ENCODE results near the gene SIAH3.

Gene SIAH3

GRCh38 chr13:45783346-45784043 lies 68.1 kb downstream of the SIAH3 start:
- H3K27me3 ChIP-seq (ENCODE audit: insufficient read depth, low read length) = peaks cover 24% of the 10 kb centered on the region
- H3K36me3 ChIP-seq (ENCODE audit: insufficient read depth, low read length) = no peaks in the 10 kb centered on the region
- no peak overlapping the region for H3K27ac ChIP-seq (ENCODE audit: low read depth, low read length)
- H3K79me2 ChIP-seq (ENCODE audit: control insufficient read depth, insufficient read depth, low read length, unreplicated experiment) = no peaks in the 10 kb centered on the region
- no peaks in the 10 kb centered on the region for H3K4me1 ChIP-seq (ENCODE audit: control insufficient read depth, insufficient read depth, low read length, unreplicated experiment)
- H2AFZ ChIP-seq (ENCODE audit: low read length, unreplicated experiment) = no peak overlapping the region
- H3K4me3 ChIP-seq (ENCODE audit: low read depth, low read length) = no peak overlapping the region

GRCh38 chr13:45782327-45783045 lies 69.1 kb downstream of the SIAH3 start:
- H3K4me1 ChIP-seq (ENCODE audit: control insufficient read depth, insufficient read depth, low read length, unreplicated experiment) = no peaks in the 10 kb centered on the region
- peaks cover 22% of the 10 kb centered on the region for H3K27me3 ChIP-seq (ENCODE audit: insufficient read depth, low read length)
- H3K79me2 ChIP-seq (ENCODE audit: control insufficient read depth, insufficient read depth, low read length, unreplicated experiment) = no peaks in the 10 kb centered on the region
- H3K4me3 ChIP-seq (ENCODE audit: low read depth, low read length) = no peak overlapping the region
- H3K36me3 ChIP-seq (ENCODE audit: insufficient read depth, low read length) = no peaks in the 10 kb centered on the region
- no peak overlapping the region for H2AFZ ChIP-seq (ENCODE audit: low read length, unreplicated experiment)
- no peak overlapping the region for H3K27ac ChIP-seq (ENCODE audit: low read depth, low read length)

GRCh38 chr13:45781553-45782326 lies 69.8 kb downstream of the SIAH3 start:
- Histone ChIP-seq H3K27me3 (ENCODE audit: insufficient read depth, low read length) (peaks cover 21% of the 10 kb centered on the region), H3K27ac (ENCODE audit: low read depth, low read length) (no peak overlapping the region), H3K79me2 (ENCODE audit: control insufficient read depth, insufficient read depth, low read length, unreplicated experiment) (no peaks in the 10 kb centered on the region), H2AFZ (ENCODE audit: low read length, unreplicated experiment) (no peak overlapping the region), H3K4me3 (ENCODE audit: low read depth, low read length) (no peak overlapping the region), H3K36me3 (ENCODE audit: insufficient read depth, low read length) (no peaks in the 10 kb centered on the region), H3K4me1 (ENCODE audit: control insufficient read depth, insufficient read depth, low read length, unreplicated experiment) (no peaks in the 10 kb centered on the region)

- H3K79me2 ChIP-seq (ENCODE audit: control insufficient read depth, insufficient read depth, low read length, unreplicated experiment) = no peaks in the 10 kb centered on the region
- no peak overlapping the region for H3K27ac ChIP-seq (ENCODE audit: low read depth, low read length)
- H3K27me3 ChIP-seq (ENCODE audit: insufficient read depth, low read length) = peaks cover 36% of the 10 kb centered on the region; the same call in 1 of the 2 replicates
- H3K36me3 ChIP-seq (ENCODE audit: insufficient read depth, low read length) = no peaks in the 10 kb centered on the region
- no peak overlapping the region for H3K4me3 ChIP-seq (ENCODE audit: low read depth, low read length)
- H2AFZ ChIP-seq (ENCODE audit: low read length, unreplicated experiment) = no peak overlapping the region
- no peaks in the 10 kb centered on the region for H3K4me1 ChIP-seq (ENCODE audit: control insufficient read depth, insufficient read depth, low read length, unreplicated experiment)
Measured at GRCh38 chr13:45779901-45780300, 71.7 kb downstream of the SIAH3 start.

- no peaks in the 10 kb centered on the region for H3K4me1 ChIP-seq (ENCODE audit: control insufficient read depth, insufficient read depth, low read length, unreplicated experiment)
- no peaks in the 10 kb centered on the region for H3K79me2 ChIP-seq (ENCODE audit: control insufficient read depth, insufficient read depth, low read length, unreplicated experiment)
- no peaks in the 10 kb centered on the region for H3K36me3 ChIP-seq (ENCODE audit: insufficient read depth, low read length)
- no peak overlapping the region for H3K27ac ChIP-seq (ENCODE audit: low read depth, low read length)
- no peak overlapping the region for H3K4me3 ChIP-seq (ENCODE audit: low read depth, low read length)
- peaks cover 36% of the 10 kb centered on the region; the same call in 1 of the 2 replicates for H3K27me3 ChIP-seq (ENCODE audit: insufficient read depth, low read length)
- no peak overlapping the region for H2AFZ ChIP-seq (ENCODE audit: low read length, unreplicated experiment)
Measured at GRCh38 chr13:45778882-45779281, 72.7 kb downstream of the SIAH3 start.

- Histone ChIP-seq H3K79me2 (ENCODE audit: control insufficient read depth, insufficient read depth, low read length, unreplicated experiment) (no peaks in the 10 kb centered on the region), H3K27ac (ENCODE audit: low read depth, low read length) (no peak overlapping the region), H3K36me3 (ENCODE audit: insufficient read depth, low read length) (no peaks in the 10 kb centered on the region), H2AFZ (ENCODE audit: low read length, unreplicated experiment) (no peak overlapping the region), H3K27me3 (ENCODE audit: insufficient read depth, low read length) (peaks cover 36% of the 10 kb centered on the region; the same call in 1 of the 2 replicates), H3K4me1 (ENCODE audit: control insufficient read depth, insufficient read depth, low read length, unreplicated experiment) (no peaks in the 10 kb centered on the region), H3K4me3 (ENCODE audit: low read depth, low read length) (no peak overlapping the region)
Measured at GRCh38 chr13:45776748-45777147, 74.8 kb downstream of the SIAH3 start.

- Histone ChIP-seq H3K79me2 (ENCODE audit: control insufficient read depth, insufficient read depth, low read length, unreplicated experiment) (no peaks in the 10 kb centered on the region), H3K36me3 (ENCODE audit: insufficient read depth, low read length) (no peaks in the 10 kb centered on the region), H3K27ac (ENCODE audit: low read depth, low read length) (no peak overlapping the region), H3K4me3 (ENCODE audit: low read depth, low read length) (no peak overlapping the region), H3K27me3 (ENCODE audit: insufficient read depth, low read length) (peaks cover 47% of the 10 kb centered on the region), H2AFZ (ENCODE audit: low read length, unreplicated experiment) (no peak overlapping the region), H3K4me1 (ENCODE audit: control insufficient read depth, insufficient read depth, low read length, unreplicated experiment) (no peaks in the 10 kb centered on the region)
Measured at GRCh38 chr13:45775401-45775963, 76.1 kb downstream of the SIAH3 start.

GRCh38 chr13:45773944-45774343 lies 77.6 kb downstream of the SIAH3 start:
- Histone ChIP-seq H2AFZ (ENCODE audit: low read length, unreplicated experiment) (no peak overlapping the region), H3K79me2 (ENCODE audit: control insufficient read depth, insufficient read depth, low read length, unreplicated experiment) (no peaks in the 10 kb centered on the region), H3K36me3 (ENCODE audit: insufficient read depth, low read length) (no peaks in the 10 kb centered on the region), H3K4me3 (ENCODE audit: low read depth, low read length) (no peak overlapping the region), H3K27ac (ENCODE audit: low read depth, low read length) (no peak overlapping the region), H3K4me1 (ENCODE audit: control insufficient read depth, insufficient read depth, low read length, unreplicated experiment) (no peaks in the 10 kb centered on the region), H3K27me3 (ENCODE audit: insufficient read depth, low read length) (peaks cover 60% of the 10 kb centered on the region)

GRCh38 chr13:45773236-45773635 lies 78.3 kb downstream of the SIAH3 start:
- H3K27me3 ChIP-seq (ENCODE audit: insufficient read depth, low read length) = peaks cover 66% of the 10 kb centered on the region
- no peak overlapping the region for H3K4me3 ChIP-seq (ENCODE audit: low read depth, low read length)
- H2AFZ ChIP-seq (ENCODE audit: low read length, unreplicated experiment) = no peak overlapping the region
- H3K36me3 ChIP-seq (ENCODE audit: insufficient read depth, low read length) = no peaks in the 10 kb centered on the region
- H3K27ac ChIP-seq (ENCODE audit: low read depth, low read length) = no peak overlapping the region
- no peaks in the 10 kb centered on the region for H3K4me1 ChIP-seq (ENCODE audit: control insufficient read depth, insufficient read depth, low read length, unreplicated experiment)
- no peaks in the 10 kb centered on the region for H3K79me2 ChIP-seq (ENCODE audit: control insufficient read depth, insufficient read depth, low read length, unreplicated experiment)

GRCh38 chr13:45770886-45771285 lies 80.7 kb downstream of the SIAH3 start:
- H3K36me3 ChIP-seq (ENCODE audit: insufficient read depth, low read length) = no peaks in the 10 kb centered on the region
- no peak overlapping the region for H2AFZ ChIP-seq (ENCODE audit: low read length, unreplicated experiment)
- H3K79me2 ChIP-seq (ENCODE audit: control insufficient read depth, insufficient read depth, low read length, unreplicated experiment) = no peaks in the 10 kb centered on the region
- H3K27me3 ChIP-seq (ENCODE audit: insufficient read depth, low read length) = peaks cover 61% of the 10 kb centered on the region
- no peak overlapping the region for H3K27ac ChIP-seq (ENCODE audit: low read depth, low read length)
- no peaks in the 10 kb centered on the region for H3K4me1 ChIP-seq (ENCODE audit: control insufficient read depth, insufficient read depth, low read length, unreplicated experiment)
- no peak overlapping the region for H3K4me3 ChIP-seq (ENCODE audit: low read depth, low read length)

Measured in ACC112 (cell line).